A673 (cell line): ENCODE data around the gene SDHA.

Source experiments
- EZH2 ChIP-seq: fragments of 200-600 bp; sonication (generic); IDR thresholded peaks from 2 replicates; pipeline ENCODE4 v1.6.1; 2017; ENCODE audit warnings: borderline replicate concordance, low read depth, mild to moderate bottlenecking, mixed read lengths, antibody characterized with exemption, low read length; ENCODE audit not compliant: poor library complexity, severe bottlenecking
- TF ChIP-seq, protein P1 (sequence below): fragments of 300-800, 200-600 bp; sonication (generic); conservative IDR thresholded peaks from 2 replicates; pipeline ENCODE4 v1.5.1; 2017; ENCODE audit warnings: low read depth, mild to moderate bottlenecking, antibody characterized with exemption, low read length, moderate library complexity, mixed read lengths

GRCh38 chr5:285991-286557 is 68.0 kb downstream of the SDHA start:
- TF ChIP-seq, protein P1, sequence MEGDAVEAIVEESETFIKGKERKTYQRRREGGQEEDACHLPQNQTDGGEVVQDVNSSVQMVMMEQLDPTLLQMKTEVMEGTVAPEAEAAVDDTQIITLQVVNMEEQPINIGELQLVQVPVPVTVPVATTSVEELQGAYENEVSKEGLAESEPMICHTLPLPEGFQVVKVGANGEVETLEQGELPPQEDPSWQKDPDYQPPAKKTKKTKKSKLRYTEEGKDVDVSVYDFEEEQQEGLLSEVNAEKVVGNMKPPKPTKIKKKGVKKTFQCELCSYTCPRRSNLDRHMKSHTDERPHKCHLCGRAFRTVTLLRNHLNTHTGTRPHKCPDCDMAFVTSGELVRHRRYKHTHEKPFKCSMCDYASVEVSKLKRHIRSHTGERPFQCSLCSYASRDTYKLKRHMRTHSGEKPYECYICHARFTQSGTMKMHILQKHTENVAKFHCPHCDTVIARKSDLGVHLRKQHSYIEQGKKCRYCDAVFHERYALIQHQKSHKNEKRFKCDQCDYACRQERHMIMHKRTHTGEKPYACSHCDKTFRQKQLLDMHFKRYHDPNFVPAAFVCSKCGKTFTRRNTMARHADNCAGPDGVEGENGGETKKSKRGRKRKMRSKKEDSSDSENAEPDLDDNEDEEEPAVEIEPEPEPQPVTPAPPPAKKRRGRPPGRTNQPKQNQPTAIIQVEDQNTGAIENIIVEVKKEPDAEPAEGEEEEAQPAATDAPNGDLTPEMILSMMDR = no peak
- TF ChIP-seq EZH2 = no peak
